ENCODE measurements around the gene NUFIP1.

- TF ChIP-seq CTCF (IDR thresholded peaks at IDR 0.05; ENCODE audit: insufficient read depth, low read depth, low read length) (no peak), EZH2 (IDR thresholded peaks at IDR 0.05; ENCODE audit: insufficient read depth, low read length) (no peak)
Observed at GRCh38 chr13:45011198-45011597, 21.9 kb upstream of the NUFIP1 start.

Measured in astrocyte (in vitro differentiated cells and primary cell).